ENCODE data around the gene RNASEH2B.

GRCh38 chr13:50941146-50941545 is 31.6 kb downstream of the RNASEH2B start:
- TF ChIP-seq, protein P1, sequence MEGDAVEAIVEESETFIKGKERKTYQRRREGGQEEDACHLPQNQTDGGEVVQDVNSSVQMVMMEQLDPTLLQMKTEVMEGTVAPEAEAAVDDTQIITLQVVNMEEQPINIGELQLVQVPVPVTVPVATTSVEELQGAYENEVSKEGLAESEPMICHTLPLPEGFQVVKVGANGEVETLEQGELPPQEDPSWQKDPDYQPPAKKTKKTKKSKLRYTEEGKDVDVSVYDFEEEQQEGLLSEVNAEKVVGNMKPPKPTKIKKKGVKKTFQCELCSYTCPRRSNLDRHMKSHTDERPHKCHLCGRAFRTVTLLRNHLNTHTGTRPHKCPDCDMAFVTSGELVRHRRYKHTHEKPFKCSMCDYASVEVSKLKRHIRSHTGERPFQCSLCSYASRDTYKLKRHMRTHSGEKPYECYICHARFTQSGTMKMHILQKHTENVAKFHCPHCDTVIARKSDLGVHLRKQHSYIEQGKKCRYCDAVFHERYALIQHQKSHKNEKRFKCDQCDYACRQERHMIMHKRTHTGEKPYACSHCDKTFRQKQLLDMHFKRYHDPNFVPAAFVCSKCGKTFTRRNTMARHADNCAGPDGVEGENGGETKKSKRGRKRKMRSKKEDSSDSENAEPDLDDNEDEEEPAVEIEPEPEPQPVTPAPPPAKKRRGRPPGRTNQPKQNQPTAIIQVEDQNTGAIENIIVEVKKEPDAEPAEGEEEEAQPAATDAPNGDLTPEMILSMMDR (IDR thresholded peaks at IDR 0.05; ENCODE audit: insufficient read depth, low read length, poor library complexity, severe bottlenecking), result no peak
- TF ChIP-seq EZH2phosphoT487 (conservative IDR thresholded peaks at IDR 0.05; ENCODE audit: low read length), result no peak

All from SU-DHL-6 (cell line).